Type B pancreatic cell (in vitro differentiated cells): Measurements from ENCODE around the gene RASSF4. TPM values are rescaled to one million over a fixed set of nuclear protein-coding genes. Genes with fewer than 3 reads are reported as not detected.

Experiments
- DNase-seq: peaks from one replicate; pipeline ENCODE4 v3.0.0; 2021; ENCODE audit warnings: mixed read lengths; ENCODE audit not compliant: unreplicated experiment; ENCODE audit errors: extremely low spot score
- H3K27ac Mint-ChIP-seq: 2 replicates; pipeline ENCODE4 v1.8.0; 2021; ENCODE audit warnings: mild to moderate bottlenecking, mixed read lengths
- H3K27me3 Mint-ChIP-seq: 2 replicates; pipeline ENCODE4 v1.8.0; 2021; ENCODE audit warnings: mixed read lengths
- H3K36me3 Mint-ChIP-seq: 2 replicates; pipeline ENCODE4 v1.8.0; 2021; ENCODE audit warnings: mixed read lengths
- H3K4me1 Mint-ChIP-seq: one replicate; pipeline ENCODE4 v1.8.0; 2021; ENCODE audit warnings: mixed read lengths; ENCODE audit not compliant: unreplicated experiment
- H3K4me3 Mint-ChIP-seq: 2 replicates; pipeline ENCODE4 v1.8.0; 2021; ENCODE audit warnings: mild to moderate bottlenecking, mixed read lengths
- H3K9me3 Mint-ChIP-seq: 2 replicates; pipeline ENCODE4 v1.8.0; 2021; ENCODE audit warnings: mixed read lengths
- CTCF ChIP-seq: fragments of 200-600 bp; sonication (generic); conservative IDR thresholded peaks from 2 replicates; pipeline ENCODE4 v1.5.0; 2021; ENCODE audit warnings: antibody characterized with exemption, mild to moderate bottlenecking
- total RNA-seq: library from RNA; stranded (reverse); gene quantifications from 2 replicates; pipeline ENCODE4 v1.2.1, GENCODE V29; 2021; ENCODE audit warnings: low replicate concordance

The RASSF4 gene
- total RNA-seq, 1 donor from 2014 or later = 27.9 TPM

GRCh38 chr10:44963772-44964633 lies 4.4 kb downstream of the RASSF4 start:
- peak; percentile 26 for TF ChIP-seq CTCF
- peaks cover 4% of the 10 kb centered on the region for H3K36me3 Mint-ChIP-seq
- peaks cover 69% of the 10 kb centered on the region for H3K4me1 Mint-ChIP-seq
- DNase-seq = peak; percentile 68
- H3K4me3 Mint-ChIP-seq = peak overlapping the region; percentile 45
- H3K9me3 Mint-ChIP-seq = no peaks in the 10 kb centered on the region
- H3K27ac Mint-ChIP-seq = peak overlapping the region; percentile 37
- no peaks in the 10 kb centered on the region for H3K27me3 Mint-ChIP-seq

- no peak for TF ChIP-seq CTCF
- peaks cover 9% of the 10 kb centered on the region for H3K36me3 Mint-ChIP-seq
- no peaks in the 10 kb centered on the region for H3K9me3 Mint-ChIP-seq
- H3K27ac Mint-ChIP-seq = peak overlapping the region; percentile 37
- H3K27me3 Mint-ChIP-seq = no peaks in the 10 kb centered on the region
- no peak overlapping the region for H3K4me3 Mint-ChIP-seq
- peaks cover 69% of the 10 kb centered on the region for H3K4me1 Mint-ChIP-seq
- no peak for DNase-seq
These were observed 5.5 kb downstream of the RASSF4 start for GRCh38 chr10:44965104-44965503.

GRCh38 chr10:44965651-44966097 lies 6.1 kb downstream of the RASSF4 start:
- H3K27ac Mint-ChIP-seq = peak overlapping the region; percentile 72
- peak overlapping the region; percentile 61 for H3K4me3 Mint-ChIP-seq
- H3K4me1 Mint-ChIP-seq = peaks cover 63% of the 10 kb centered on the region
- DNase-seq = peak; percentile 45
- H3K9me3 Mint-ChIP-seq = no peaks in the 10 kb centered on the region
- no peaks in the 10 kb centered on the region for H3K27me3 Mint-ChIP-seq
- no peak for TF ChIP-seq CTCF
- peaks cover 12% of the 10 kb centered on the region for H3K36me3 Mint-ChIP-seq

- Mint-ChIP-seq H3K4me3 (peak overlapping the region; percentile 27), H3K9me3 (no peaks in the 10 kb centered on the region), H3K27ac (peak overlapping the region; percentile 72), H3K27me3 (no peaks in the 10 kb centered on the region), H3K36me3 (peaks cover 14% of the 10 kb centered on the region), H3K4me1 (peaks cover 57% of the 10 kb centered on the region)
- DNase-seq = peak; percentile 15
- TF ChIP-seq CTCF = no peak
These were observed 6.7 kb downstream of the RASSF4 start for GRCh38 chr10:44966129-44966815.

GRCh38 chr10:44966816-44967509 lies 7.4 kb downstream of the RASSF4 start:
- no peak for DNase-seq
- H3K27ac Mint-ChIP-seq = no peak overlapping the region
- H3K36me3 Mint-ChIP-seq = peaks cover 16% of the 10 kb centered on the region
- H3K4me1 Mint-ChIP-seq = peaks cover 53% of the 10 kb centered on the region
- no peak overlapping the region for H3K4me3 Mint-ChIP-seq
- H3K9me3 Mint-ChIP-seq = no peaks in the 10 kb centered on the region
- H3K27me3 Mint-ChIP-seq = no peaks in the 10 kb centered on the region
- peak; percentile 66 for TF ChIP-seq CTCF
